Measurements from ENCODE around the gene BCL2L12.

GRCh38 chr19:49663224-49663623 lies 2.5 kb upstream of the BCL2L12 start:
- TF ChIP-seq, protein P1, sequence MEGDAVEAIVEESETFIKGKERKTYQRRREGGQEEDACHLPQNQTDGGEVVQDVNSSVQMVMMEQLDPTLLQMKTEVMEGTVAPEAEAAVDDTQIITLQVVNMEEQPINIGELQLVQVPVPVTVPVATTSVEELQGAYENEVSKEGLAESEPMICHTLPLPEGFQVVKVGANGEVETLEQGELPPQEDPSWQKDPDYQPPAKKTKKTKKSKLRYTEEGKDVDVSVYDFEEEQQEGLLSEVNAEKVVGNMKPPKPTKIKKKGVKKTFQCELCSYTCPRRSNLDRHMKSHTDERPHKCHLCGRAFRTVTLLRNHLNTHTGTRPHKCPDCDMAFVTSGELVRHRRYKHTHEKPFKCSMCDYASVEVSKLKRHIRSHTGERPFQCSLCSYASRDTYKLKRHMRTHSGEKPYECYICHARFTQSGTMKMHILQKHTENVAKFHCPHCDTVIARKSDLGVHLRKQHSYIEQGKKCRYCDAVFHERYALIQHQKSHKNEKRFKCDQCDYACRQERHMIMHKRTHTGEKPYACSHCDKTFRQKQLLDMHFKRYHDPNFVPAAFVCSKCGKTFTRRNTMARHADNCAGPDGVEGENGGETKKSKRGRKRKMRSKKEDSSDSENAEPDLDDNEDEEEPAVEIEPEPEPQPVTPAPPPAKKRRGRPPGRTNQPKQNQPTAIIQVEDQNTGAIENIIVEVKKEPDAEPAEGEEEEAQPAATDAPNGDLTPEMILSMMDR (IDR thresholded peaks at IDR 0.05) = no peak
- TF ChIP-seq POLR2A (IDR thresholded peaks at IDR 0.05) (no peak), EP300 (IDR thresholded peaks at IDR 0.05) (no peak)

Measured in ovary (tissue), 3 donors.